ENCODE results near the gene GADD45G.

Gene GADD45G

GRCh38 chr9:89632192-89632733 is 27.5 kb downstream of the GADD45G start:
- no peak for DNase-seq (ENCODE audit: low spot score)
- TF ChIP-seq CTCF (IDR thresholded peaks at IDR 0.05; ENCODE audit: borderline replicate concordance, control extremely low read depth, extremely low read depth, insufficient read depth, missing control alignments), result no peak
- in situ Hi-C loops (cut with MboI; ENCODE audit: low sequenced_read_pairs, unreplicated experiment), result no loop called here

- DNase-seq (ENCODE audit: low spot score), result no peak
- in situ Hi-C loops (cut with MboI; ENCODE audit: low sequenced_read_pairs, unreplicated experiment), result no loop called here
- no peak for TF ChIP-seq CTCF (IDR thresholded peaks at IDR 0.05; ENCODE audit: borderline replicate concordance, control extremely low read depth, extremely low read depth, insufficient read depth, missing control alignments)
These were observed 27.9 kb downstream of the GADD45G start for GRCh38 chr9:89632736-89633135.

- DNase-seq (ENCODE audit: low spot score), result no peak
- in situ Hi-C loops (cut with MboI; ENCODE audit: low sequenced_read_pairs, unreplicated experiment), result no loop called here
- no peak for TF ChIP-seq CTCF (IDR thresholded peaks at IDR 0.05; ENCODE audit: borderline replicate concordance, control extremely low read depth, extremely low read depth, insufficient read depth, missing control alignments)
These were observed 28.6 kb downstream of the GADD45G start for GRCh38 chr9:89633404-89633803.

- in situ Hi-C loops (cut with MboI; ENCODE audit: low sequenced_read_pairs, unreplicated experiment), result no loop called here
- no peak for TF ChIP-seq CTCF (IDR thresholded peaks at IDR 0.05; ENCODE audit: borderline replicate concordance, control extremely low read depth, extremely low read depth, insufficient read depth, missing control alignments)
These were observed 29.1 kb downstream of the GADD45G start for GRCh38 chr9:89633920-89634319.

GRCh38 chr9:89634995-89635742 is 30.4 kb downstream of the GADD45G start:
- in situ Hi-C loops (cut with MboI; ENCODE audit: low sequenced_read_pairs, unreplicated experiment), result no loop called here
- TF ChIP-seq CTCF (IDR thresholded peaks at IDR 0.05; ENCODE audit: borderline replicate concordance, control extremely low read depth, extremely low read depth, insufficient read depth, missing control alignments), result no peak

More at GRCh38 chr9:89633920-89634319, 29.1 kb downstream of the GADD45G start:
- DNase-seq (ENCODE audit: low spot score), result no peak

GRCh38 chr9:89635816-89636215 is 31.0 kb downstream of the GADD45G start:
- TF ChIP-seq CTCF (IDR thresholded peaks at IDR 0.05; ENCODE audit: borderline replicate concordance, control extremely low read depth, extremely low read depth, insufficient read depth, missing control alignments), result no peak
- DNase-seq (ENCODE audit: low spot score), result no peak
- in situ Hi-C loops (cut with MboI; ENCODE audit: low sequenced_read_pairs, unreplicated experiment), result no loop called here

More at GRCh38 chr9:89634995-89635742, 30.4 kb downstream of the GADD45G start:
- no peak for DNase-seq (ENCODE audit: low spot score)

Measured in GM13976 (cell line).